Measurements from ENCODE around the gene MSL1. TPM values are rescaled to one million over a fixed set of nuclear protein-coding genes. Genes with fewer than 3 reads are reported as not detected.

MSL1 gene
- total and polyA plus RNA-seq, 8 donors, result 29.3 to 322 (median 68.4) TPM

- Histone ChIP-seq H3K4me1 (peaks cover 11 to 49% (median 27%) of the 10 kb centered on the region in 4 donors), H3K27ac (peak overlapping the region in 3 of 5 donors; percentile 23 to 56 (median 51)), H3K36me3 (peaks cover 63 to 98% (median 88%) of the 10 kb centered on the region in 4 donors), H3K4me3 (no peak overlapping the region), H3K27me3 (no peaks in the 10 kb centered on the region), H3K9me3 (no peaks in the 10 kb centered on the region)
- 50 to 59% (median 56%) methylated on average over 17 of the region's 17 CpGs for WGBS, 5 donors
- intact Hi-C loops (cut with DNase I; ENCODE audit: low total_unique reads), result loop anchor here (10.0 kb wide), 1 partner anchor 62 kb away; no protein-coding TSS in a partner anchor
- TF ChIP-seq POLR2A (IDR thresholded peaks at IDR 0.05) (no peak), EP300 (IDR thresholded peaks at IDR 0.05) (no peak), POLR2AphosphoS5 (IDR thresholded peaks at IDR 0.05) (peak in 1 of 3 donors; percentile 15), CTCF (IDR thresholded peaks at IDR 0.05) (peak in 5 of 7 experiments; percentile 70 to 89 (median 81))
- DNase-seq, result peak; percentile 73 to 80
Measured at GRCh38 chr17:40086150-40087044, 35.4 kb upstream of the MSL1 start.

DNA sequence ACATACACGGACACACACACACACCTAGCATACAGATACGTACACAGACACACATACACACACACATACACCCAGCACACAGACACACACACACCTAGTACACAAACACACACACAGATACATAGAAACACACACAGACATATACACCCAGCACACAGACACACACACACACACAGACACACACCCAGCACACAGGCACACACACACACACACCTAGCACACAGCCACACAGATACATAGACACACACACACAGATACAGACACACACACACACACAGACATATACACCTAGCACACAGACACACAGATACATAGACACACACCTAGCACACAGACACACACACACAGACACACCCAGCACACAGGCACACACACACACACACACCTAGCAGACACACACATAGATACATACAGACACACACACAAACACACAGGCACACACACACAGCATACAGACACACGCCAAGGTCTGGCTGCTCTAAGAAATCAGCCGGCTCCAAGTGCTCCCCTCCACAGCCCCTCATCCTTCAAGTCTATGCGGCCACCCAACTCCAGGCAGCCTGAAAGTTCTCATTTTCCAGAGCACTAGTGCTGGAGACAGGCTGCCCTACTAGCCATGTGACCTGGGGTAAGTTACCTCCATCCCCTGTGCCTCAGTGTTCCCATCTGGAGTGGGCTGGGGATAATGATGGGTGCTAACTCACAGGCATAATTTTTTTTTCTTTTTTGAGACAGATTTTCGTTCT is 34.5 kb upstream of the MSL1 start:
- no peak overlapping the region for H3K4me3 ChIP-seq
- no peaks in the 10 kb centered on the region for H3K9me3 ChIP-seq
- DNase-seq, result no peak
- intact Hi-C loops (cut with DNase I; ENCODE audit: low total_unique reads), result loop anchor here (10.0 kb wide), 1 partner anchor 62 kb away; no protein-coding TSS in a partner anchor
- H3K27ac ChIP-seq, result peak overlapping the region in 1 of 5 donors; percentile 56
- peaks cover 63 to 98% (median 94%) of the 10 kb centered on the region in 4 donors for H3K36me3 ChIP-seq
- TF ChIP-seq POLR2A (IDR thresholded peaks at IDR 0.05), result no peak
- TF ChIP-seq POLR2AphosphoS5 (IDR thresholded peaks at IDR 0.05), result no peak
- TF ChIP-seq EP300 (IDR thresholded peaks at IDR 0.05), result no peak
- TF ChIP-seq CTCF (IDR thresholded peaks at IDR 0.05), result no peak
- 71 to 87% (median 82%) methylated on average over 6 of the region's 6 CpGs for WGBS, 5 donors
- H3K27me3 ChIP-seq, result no peaks in the 10 kb centered on the region
- H3K4me1 ChIP-seq, result peaks cover 19 to 53% (median 35%) of the 10 kb centered on the region in 4 donors

- Histone ChIP-seq H3K36me3 (peaks cover 68 to 100% (median 99%) of the 10 kb centered on the region in 4 donors), H3K27me3 (no peaks in the 10 kb centered on the region), H3K27ac (peak overlapping the region in 3 of 5 donors; percentile 14 to 97 (median 95)), H3K4me1 (peaks cover 25 to 60% (median 44%) of the 10 kb centered on the region in 4 donors), H3K9me3 (no peaks in the 10 kb centered on the region), H3K4me3 (no peak overlapping the region)
- no peak for DNase-seq
- intact Hi-C loops (cut with DNase I; ENCODE audit: low total_unique reads), result loop anchor here (10.0 kb wide), 1 partner anchor 63 kb away; no protein-coding TSS in a partner anchor
- TF ChIP-seq POLR2A (IDR thresholded peaks at IDR 0.05) (no peak), CTCF (IDR thresholded peaks at IDR 0.05) (no peak), EP300 (IDR thresholded peaks at IDR 0.05) (no peak), POLR2AphosphoS5 (IDR thresholded peaks at IDR 0.05) (no peak)
- WGBS, 5 donors, result 85 to 89% (median 86%) methylated on average over 23 to 28 of the region's 28 CpGs
Measured at GRCh38 chr17:40087903-40088718, 33.7 kb upstream of the MSL1 start.
